ENCODE measurements around the gene DLK2.
"Not testable (repeated sequence)": the region's sequence is repeated elsewhere in the genome, so short reads cannot be mapped to it uniquely, and the experiment has no call there.

DLK2 gene

GRCh38 chr6:43428874-43429273, 26.5 kb downstream of the DLK2 start:
- no peak for DNase-seq (ENCODE audit: extremely low read depth in 1 of 2, low read depth in 1 of 2)

GRCh38 chr6:43428112-43428570, 27.2 kb downstream of the DLK2 start:
- no peak for DNase-seq (ENCODE audit: extremely low read depth in 1 of 2, low read depth in 1 of 2)

GRCh38 chr6:43427406-43428111, 27.8 kb downstream of the DLK2 start, which contains the start of gene ABCC10:
ABCC10 (plus strand) TSS chr6:43427541; CDS start chr6:43427979, 438 bp downstream.
- peak; percentile 86 to 88 for DNase-seq (ENCODE audit: extremely low read depth in 1 of 2, low read depth in 1 of 2)

GRCh38 chr6:43426928-43427405, 28.4 kb downstream of the DLK2 start:
- no peak for DNase-seq (ENCODE audit: extremely low read depth in 1 of 2, low read depth in 1 of 2)

- not testable (repeated sequence) for DNase-seq (ENCODE audit: extremely low read depth in 1 of 2, low read depth in 1 of 2)
Observed at GRCh38 chr6:43425083-43425482, 30.3 kb downstream of the DLK2 start.

GRCh38 chr6:43421831-43422230, 33.5 kb downstream of the DLK2 start:
- DNase-seq (ENCODE audit: extremely low read depth in 1 of 2, low read depth in 1 of 2): no peak

- DNase-seq (ENCODE audit: extremely low read depth in 1 of 2, low read depth in 1 of 2): no peak
Observed at GRCh38 chr6:43420012-43420709, 35.2 kb downstream of the DLK2 start.

GRCh38 chr6:43416935-43417334, 38.4 kb downstream of the DLK2 start:
- DNase-seq (ENCODE audit: extremely low read depth in 1 of 2, low read depth in 1 of 2): no peak

- not testable (repeated sequence) for DNase-seq (ENCODE audit: extremely low read depth in 1 of 2, low read depth in 1 of 2)
Observed at GRCh38 chr6:43415275-43415674, 40.1 kb downstream of the DLK2 start.

GRCh38 chr6:43413002-43413401, 42.3 kb downstream of the DLK2 start:
- no peak for DNase-seq (ENCODE audit: extremely low read depth in 1 of 2, low read depth in 1 of 2)

- no peak for DNase-seq (ENCODE audit: extremely low read depth in 1 of 2, low read depth in 1 of 2)
Observed at GRCh38 chr6:43412541-43412940, 42.8 kb downstream of the DLK2 start.

GRCh38 chr6:43410776-43411175, 44.6 kb downstream of the DLK2 start:
- DNase-seq (ENCODE audit: extremely low read depth in 1 of 2, low read depth in 1 of 2): not testable (repeated sequence)

- no peak for DNase-seq (ENCODE audit: extremely low read depth in 1 of 2, low read depth in 1 of 2)
Observed at GRCh38 chr6:43408259-43408658, 47.1 kb downstream of the DLK2 start.

GRCh38 chr6:43407296-43407695, 48.1 kb downstream of the DLK2 start:
- DNase-seq (ENCODE audit: extremely low read depth in 1 of 2, low read depth in 1 of 2): no peak

GRCh38 chr6:43405354-43405753, 50.0 kb downstream of the DLK2 start:
- DNase-seq (ENCODE audit: extremely low read depth in 1 of 2, low read depth in 1 of 2): no peak

- DNase-seq (ENCODE audit: extremely low read depth in 1 of 2, low read depth in 1 of 2): no peak
Observed at GRCh38 chr6:43402820-43403219, 52.5 kb downstream of the DLK2 start.

- no peak for DNase-seq (ENCODE audit: extremely low read depth in 1 of 2, low read depth in 1 of 2)
Observed at GRCh38 chr6:43401730-43402129, 53.6 kb downstream of the DLK2 start.
